Retinal pigment epithelial cell (primary cell): ENCODE data around the gene RERE.
"Not testable (repeated sequence)": the region's sequence is repeated elsewhere in the genome, so short reads cannot be mapped to it uniquely, and the experiment has no call there.

Experiments used
- DNase-seq: peaks from one replicate; pipeline ENCODE4 v3.0.0-alpha.2; 2010; ENCODE audit warnings: low read depth
- H3K4me3 ChIP-seq: 2 replicates; pipeline ENCODE4 v1.5.1; 2011; ENCODE audit warnings: mild to moderate bottlenecking, low read length, control low read depth, moderate library complexity
- TF ChIP-seq, protein P1 (sequence below): conservative IDR thresholded peaks from 2 replicates; pipeline ENCODE4 v1.5.1; 2011; ENCODE audit warnings: low read depth, low read length, control low read depth, inconsistent platforms

RERE gene

GRCh38 chr1:8841395-8841794 is 24.0 kb upstream of the RERE start:
- no peak for DNase-seq
- TF ChIP-seq, protein P1, sequence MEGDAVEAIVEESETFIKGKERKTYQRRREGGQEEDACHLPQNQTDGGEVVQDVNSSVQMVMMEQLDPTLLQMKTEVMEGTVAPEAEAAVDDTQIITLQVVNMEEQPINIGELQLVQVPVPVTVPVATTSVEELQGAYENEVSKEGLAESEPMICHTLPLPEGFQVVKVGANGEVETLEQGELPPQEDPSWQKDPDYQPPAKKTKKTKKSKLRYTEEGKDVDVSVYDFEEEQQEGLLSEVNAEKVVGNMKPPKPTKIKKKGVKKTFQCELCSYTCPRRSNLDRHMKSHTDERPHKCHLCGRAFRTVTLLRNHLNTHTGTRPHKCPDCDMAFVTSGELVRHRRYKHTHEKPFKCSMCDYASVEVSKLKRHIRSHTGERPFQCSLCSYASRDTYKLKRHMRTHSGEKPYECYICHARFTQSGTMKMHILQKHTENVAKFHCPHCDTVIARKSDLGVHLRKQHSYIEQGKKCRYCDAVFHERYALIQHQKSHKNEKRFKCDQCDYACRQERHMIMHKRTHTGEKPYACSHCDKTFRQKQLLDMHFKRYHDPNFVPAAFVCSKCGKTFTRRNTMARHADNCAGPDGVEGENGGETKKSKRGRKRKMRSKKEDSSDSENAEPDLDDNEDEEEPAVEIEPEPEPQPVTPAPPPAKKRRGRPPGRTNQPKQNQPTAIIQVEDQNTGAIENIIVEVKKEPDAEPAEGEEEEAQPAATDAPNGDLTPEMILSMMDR: no peak

DNA sequence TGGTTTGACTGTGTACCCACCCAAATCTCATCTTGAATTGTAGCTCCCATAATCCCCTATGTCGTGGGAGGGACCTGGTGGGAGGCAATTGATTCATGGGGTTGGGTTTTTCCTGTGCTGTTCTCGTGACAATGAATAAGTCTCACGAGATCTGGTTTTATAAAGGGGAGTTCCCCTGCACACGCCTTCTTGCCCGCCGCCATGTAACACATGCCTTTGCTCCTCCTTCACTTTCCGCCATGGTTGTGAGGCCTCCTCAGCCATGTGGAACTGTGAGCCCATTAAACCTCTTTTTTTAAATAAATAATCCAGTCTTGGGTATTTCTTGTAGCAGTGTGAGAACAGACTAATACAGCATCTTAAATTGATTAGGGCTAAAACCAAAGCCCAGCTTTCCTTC is 22.6 kb upstream of the RERE start:
- DNase-seq: no peak
- TF ChIP-seq, protein P1: no peak
- H3K4me3 ChIP-seq: no peak overlapping the region

More at GRCh38 chr1:8841395-8841794, 24.0 kb upstream of the RERE start:
- no peak overlapping the region for H3K4me3 ChIP-seq

GRCh38 chr1:8835941-8836643 is 18.7 kb upstream of the RERE start:
- TF ChIP-seq, protein P1: no peak
- peak overlapping the region; percentile 17 for H3K4me3 ChIP-seq
- no peak for DNase-seq

GRCh38 chr1:8831340-8831739 is 13.9 kb upstream of the RERE start:
- DNase-seq: no peak
- H3K4me3 ChIP-seq: no peak overlapping the region
- TF ChIP-seq, protein P1: peak; percentile 54

DNA sequence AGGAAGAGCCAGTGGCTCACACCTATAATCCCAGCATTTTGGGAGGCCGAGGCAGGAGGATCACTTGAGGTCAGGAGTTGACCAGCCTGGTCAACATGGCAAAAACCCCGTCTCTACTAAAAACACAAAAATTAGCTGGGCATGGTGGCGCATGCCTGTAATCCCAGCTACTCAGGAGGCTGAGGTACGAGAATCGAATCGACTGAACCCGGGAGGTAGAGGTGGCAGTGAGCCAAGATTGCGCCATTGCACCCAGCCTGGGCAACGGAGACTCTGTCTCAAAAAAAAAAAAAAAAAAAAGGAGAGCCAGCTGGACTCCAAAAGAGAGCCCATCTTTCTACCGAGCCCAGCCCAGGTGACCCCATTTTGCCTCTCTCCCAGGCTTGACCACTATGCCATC is 13.3 kb upstream of the RERE start:
- H3K4me3 ChIP-seq: not testable (repeated sequence)

DNA sequence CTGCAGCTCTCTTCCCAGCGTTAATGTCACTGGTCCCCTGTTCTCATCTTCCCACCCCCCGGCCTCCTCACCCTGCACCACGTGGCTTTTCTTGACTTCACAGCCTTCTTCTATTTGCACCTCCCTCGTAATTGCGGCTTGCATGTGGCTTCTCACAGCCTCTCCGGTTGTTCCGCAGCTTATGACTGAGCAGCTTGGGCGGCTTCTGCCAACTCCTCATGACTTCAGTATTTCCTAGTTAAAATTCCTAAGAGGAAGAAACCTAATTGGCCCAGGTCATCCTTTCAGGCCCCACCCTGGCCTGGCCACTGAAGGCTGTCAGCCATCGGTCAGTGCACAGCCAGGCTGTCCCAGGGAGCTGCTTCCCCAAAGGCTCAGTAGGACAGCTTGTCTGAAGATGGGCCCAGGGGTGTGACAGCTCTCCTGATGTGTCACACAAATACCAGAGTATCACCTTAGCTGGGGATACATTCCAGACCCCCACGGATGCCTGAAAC is 8.6 kb upstream of the RERE start:
- TF ChIP-seq, protein P1: no peak
- no peak overlapping the region for H3K4me3 ChIP-seq
- DNase-seq: peak; percentile 60

More for the DNA sequence above, 13.3 kb upstream of the RERE start:
- not testable (repeated sequence) for DNase-seq

GRCh38 chr1:8823295-8823664 is 5.8 kb upstream of the RERE start:
- DNase-seq: no peak
- no peak overlapping the region for H3K4me3 ChIP-seq
- TF ChIP-seq, protein P1: no peak
